Lower leg skin (tissue), 3 donors: Measurements from ENCODE around the gene MUC3A.
"Not testable (repeated sequence)": the region's sequence is repeated elsewhere in the genome, so short reads cannot be mapped to it uniquely, and the experiment has no call there.

ENCODE experiments used
- POLR2A ChIP-seq, 2 donors: fragments of 450-650 bp; IDR thresholded peaks; one replicate each; pipeline ENCODE4 v1.6.1; 2016 to 2017; ENCODE audit warnings: antibody characterized with exemption in 2 of 2, mild to moderate bottlenecking in 1 of 2, moderate library complexity in 1 of 2
- TF ChIP-seq, protein P1 (sequence below), 3 donors: fragments of 450-650 bp; IDR thresholded peaks; one replicate each; pipeline ENCODE4 v1.5.1; 2016; ENCODE audit warnings: antibody characterized with exemption in 3 of 3, mild to moderate bottlenecking in 3 of 3, moderate library complexity in 2 of 3

DNA sequence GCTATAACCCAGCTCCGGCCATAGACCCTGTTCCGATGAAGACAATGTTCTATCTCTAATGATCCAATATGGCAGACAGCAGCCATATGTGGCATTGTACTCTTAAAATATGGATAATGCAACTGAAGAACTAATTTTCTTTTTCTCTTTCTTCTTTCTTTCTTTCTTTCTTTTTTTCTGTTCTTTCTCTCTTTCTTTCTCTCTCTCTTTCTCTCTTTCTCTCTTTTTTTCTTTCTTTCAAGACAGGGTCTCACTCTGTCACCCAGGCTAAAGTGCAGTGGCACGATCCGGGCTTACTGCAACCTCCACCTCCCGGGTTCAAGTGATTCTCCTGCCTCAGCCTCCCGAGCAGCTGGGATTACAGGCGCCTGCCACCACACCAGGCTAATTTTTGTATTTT is 13.2 kb upstream of the MUC3A start:
- TF ChIP-seq, protein P1, sequence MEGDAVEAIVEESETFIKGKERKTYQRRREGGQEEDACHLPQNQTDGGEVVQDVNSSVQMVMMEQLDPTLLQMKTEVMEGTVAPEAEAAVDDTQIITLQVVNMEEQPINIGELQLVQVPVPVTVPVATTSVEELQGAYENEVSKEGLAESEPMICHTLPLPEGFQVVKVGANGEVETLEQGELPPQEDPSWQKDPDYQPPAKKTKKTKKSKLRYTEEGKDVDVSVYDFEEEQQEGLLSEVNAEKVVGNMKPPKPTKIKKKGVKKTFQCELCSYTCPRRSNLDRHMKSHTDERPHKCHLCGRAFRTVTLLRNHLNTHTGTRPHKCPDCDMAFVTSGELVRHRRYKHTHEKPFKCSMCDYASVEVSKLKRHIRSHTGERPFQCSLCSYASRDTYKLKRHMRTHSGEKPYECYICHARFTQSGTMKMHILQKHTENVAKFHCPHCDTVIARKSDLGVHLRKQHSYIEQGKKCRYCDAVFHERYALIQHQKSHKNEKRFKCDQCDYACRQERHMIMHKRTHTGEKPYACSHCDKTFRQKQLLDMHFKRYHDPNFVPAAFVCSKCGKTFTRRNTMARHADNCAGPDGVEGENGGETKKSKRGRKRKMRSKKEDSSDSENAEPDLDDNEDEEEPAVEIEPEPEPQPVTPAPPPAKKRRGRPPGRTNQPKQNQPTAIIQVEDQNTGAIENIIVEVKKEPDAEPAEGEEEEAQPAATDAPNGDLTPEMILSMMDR (IDR thresholded peaks at IDR 0.05): not testable (repeated sequence)
- not testable (repeated sequence) for TF ChIP-seq POLR2A (IDR thresholded peaks at IDR 0.05)
